HepG2 (cell line): ENCODE results near the gene HARS2. TPM values are rescaled to one million over a fixed set of nuclear protein-coding genes. Genes with fewer than 3 reads are reported as not detected.

Experiments used
- KDM3A ChIP-seq: IDR thresholded peaks from 2 replicates; pipeline ENCODE4 v1.6.1; 2018; ENCODE audit warnings: low read depth, missing compliant biosample characterization
- MAFF ChIP-seq: IDR thresholded peaks from 2 replicates; pipeline ENCODE4 v1.6.1; 2011; ENCODE audit warnings: low read depth, low read length, improper control_type of control experiment
- NAIF1 ChIP-seq: sonication (generic); formaldehyde crosslinking; IDR thresholded peaks from 2 replicates; pipeline ENCODE4 v1.5.0; 2020; ENCODE audit warnings: mild to moderate bottlenecking, missing genetic modification reagents, borderline replicate concordance
- RFX5 ChIP-seq: IDR thresholded peaks from 2 replicates; pipeline ENCODE4 v1.6.1; 2011; ENCODE audit warnings: low read depth, low read length, improper control_type of control experiment
- SIX4 ChIP-seq: sonication (generic); formaldehyde crosslinking; IDR thresholded peaks from 2 replicates; pipeline ENCODE4 v1.4.0; 2020; ENCODE audit warnings: missing genetic modification reagents
- SOX6 ChIP-seq, 2 experiments: fragments of 450-650 bp in 1 of 2; sonication (generic) in 1 of 2; formaldehyde crosslinking in 1 of 2; IDR thresholded peaks; 2 replicates each; pipeline versions ENCODE4 v1.4.0 to v1.6.1; 2017 to 2020; ENCODE audit warnings: antibody characterized with exemption in 1 of 2, mild to moderate bottlenecking in 1 of 2, missing genetic modification reagents in 1 of 2
- TFDP2 ChIP-seq: sonication (generic); formaldehyde crosslinking; IDR thresholded peaks from 2 replicates; pipeline ENCODE4 v1.4.0; 2020; ENCODE audit warnings: missing genetic modification reagents
- USF2 ChIP-seq, 2 experiments: sonication (generic) in 1 of 2; formaldehyde crosslinking in 1 of 2; IDR thresholded peaks; 2 replicates each; pipeline versions ENCODE4 v1.5.1 to v1.6.1; 2011 to 2020; ENCODE audit warnings: borderline replicate concordance in 1 of 2, low read depth in 1 of 2, low read length in 1 of 2, mild to moderate bottlenecking in 1 of 2, missing genetic modification reagents in 1 of 2, moderate library complexity in 1 of 2
- ZBTB34 ChIP-seq: sonication (generic); formaldehyde crosslinking; IDR thresholded peaks from 2 replicates; pipeline ENCODE4 v1.8.0; 2022; ENCODE audit warnings: mild to moderate bottlenecking, missing genetic modification reagents
- ZBTB42 ChIP-seq: sonication (generic); formaldehyde crosslinking; IDR thresholded peaks from 2 replicates; pipeline ENCODE4 v1.5.0; 2020; ENCODE audit warnings: mild to moderate bottlenecking, missing genetic modification reagents
- ZNF547 ChIP-seq: sonication (generic); formaldehyde crosslinking; IDR thresholded peaks from 2 replicates; pipeline ENCODE4 v1.5.1; 2020; ENCODE audit warnings: mild to moderate bottlenecking, missing genetic modification reagents
- ZNF556 ChIP-seq: sonication (generic); formaldehyde crosslinking; IDR thresholded peaks from 2 replicates; pipeline ENCODE4 v1.4.0; 2020; ENCODE audit warnings: mild to moderate bottlenecking, missing genetic modification reagents, borderline replicate concordance
- ZNF670 ChIP-seq: sonication (generic); formaldehyde crosslinking; IDR thresholded peaks from 2 replicates; pipeline ENCODE4 v1.8.0; 2022; ENCODE audit warnings: mild to moderate bottlenecking, missing genetic modification reagents, borderline replicate concordance
- ZNF816 ChIP-seq: sonication (generic); formaldehyde crosslinking; IDR thresholded peaks from 2 replicates; pipeline ENCODE4 v1.8.0; 2022; ENCODE audit warnings: missing genetic modification reagents, mild to moderate bottlenecking, borderline replicate concordance
- polyA plus RNA-seq, 8 experiments: library from polyadenylated mRNA; depleted of rRNA in 3 of 8; stranded (reverse) in 7 of 8; unstranded in 1 of 8; fragments of >200 nt; fragmentation: Illumina TruSeq in 4 of 8; extraction: Trizol in 4 of 8; gene quantifications; 2 replicates each; pipeline versions ENCODE4 v1.2.1 to v1.2.3, GENCODE V29; 2011 to 2016; ENCODE audit warnings: low read depth in 4 of 8, missing spikeins in 1 of 8, mixed read lengths in 1 of 8; ENCODE audit not compliant: insufficient read depth in 1 of 8
- total RNA-seq, 5 experiments: library from RNA; depleted of rRNA; stranded (reverse); fragments of >200 nt; fragmentation: Illumina TruSeq; extraction: Trizol; gene quantifications; 2 replicates each; pipeline ENCODE4 v1.2.3, GENCODE V29; 2016; ENCODE audit warnings: low read depth in 1 of 5
- TF ChIP-seq, protein P1 (sequence below): sonication (generic); formaldehyde crosslinking; IDR thresholded peaks from 2 replicates; pipeline ENCODE4 v1.8.0; 2022; ENCODE audit warnings: mild to moderate bottlenecking, missing genetic modification reagents, moderate library complexity
- TF ChIP-seq, protein P2 (sequence below): sonication (generic); formaldehyde crosslinking; IDR thresholded peaks from 2 replicates; pipeline ENCODE4 v1.5.1; 2020; ENCODE audit warnings: mild to moderate bottlenecking, missing genetic modification reagents, borderline replicate concordance

Gene HARS2
- total and polyA plus RNA-seq, 2 of the 13 experiments (the other 11 are each of a cell fraction or from before 2014, with no cell fraction given) = 17.9 to 25.8 TPM

DNA sequence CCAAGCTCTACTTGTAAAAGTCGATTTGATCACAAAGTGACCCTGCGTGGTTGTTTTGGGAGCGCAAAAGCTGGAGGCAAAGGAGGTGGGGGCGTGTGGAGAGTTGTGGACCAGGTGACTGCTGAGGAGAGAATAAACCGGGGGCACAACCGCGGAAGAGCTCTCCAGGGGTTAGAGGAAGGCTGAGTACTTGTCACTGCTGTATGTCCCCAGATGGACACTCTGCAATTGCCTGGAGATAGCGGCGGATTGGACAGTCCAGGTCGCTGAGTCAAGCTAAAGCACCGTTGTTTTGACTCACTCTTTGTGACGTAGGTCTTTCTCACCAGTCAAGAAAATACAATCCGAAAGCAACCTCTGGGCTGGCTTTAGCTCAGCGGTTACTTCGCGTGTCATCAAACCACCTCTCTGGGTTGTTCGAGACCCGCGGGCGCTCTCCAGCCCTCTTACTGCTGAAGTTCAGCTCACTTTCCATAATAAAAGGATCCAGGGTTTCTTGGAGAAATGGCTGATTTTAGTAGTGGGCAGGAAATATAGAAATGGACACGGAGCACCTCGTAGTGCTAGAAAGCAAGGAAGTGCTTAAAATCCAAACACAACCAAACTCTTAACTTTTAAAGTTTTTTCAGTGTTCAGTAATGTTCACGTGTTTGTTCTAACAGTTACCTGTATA is 34.7 kb downstream of the HARS2 start (continued):
- TF ChIP-seq, protein P1, sequence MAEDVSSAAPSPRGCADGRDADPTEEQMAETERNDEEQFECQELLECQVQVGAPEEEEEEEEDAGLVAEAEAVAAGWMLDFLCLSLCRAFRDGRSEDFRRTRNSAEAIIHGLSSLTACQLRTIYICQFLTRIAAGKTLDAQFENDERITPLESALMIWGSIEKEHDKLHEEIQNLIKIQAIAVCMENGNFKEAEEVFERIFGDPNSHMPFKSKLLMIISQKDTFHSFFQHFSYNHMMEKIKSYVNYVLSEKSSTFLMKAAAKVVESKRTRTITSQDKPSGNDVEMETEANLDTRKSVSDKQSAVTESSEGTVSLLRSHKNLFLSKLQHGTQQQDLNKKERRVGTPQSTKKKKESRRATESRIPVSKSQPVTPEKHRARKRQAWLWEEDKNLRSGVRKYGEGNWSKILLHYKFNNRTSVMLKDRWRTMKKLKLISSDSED (CRISPR knock-in tag) = no peak
- TF ChIP-seq NAIF1 (CRISPR knock-in tag) (peak; percentile 73), MAFF (peak; percentile 69), ZNF816 (CRISPR knock-in tag) (peak; percentile 80; the same call in 1 of the 2 replicates), SOX6 (IDR thresholded peaks at IDR 0.05) (no peak), SOX6 (CRISPR knock-in tag; IDR thresholded peaks at IDR 0.05) (peak; percentile 45; the same call in 1 of the 2 replicates), SIX4 (CRISPR knock-in tag) (no peak), KDM3A (peak; percentile 61), USF2 (IDR thresholded peaks at IDR 0.05; ENCODE audit: low read depth, low read length) (no peak), USF2 (CRISPR knock-in tag; IDR thresholded peaks at IDR 0.05; ENCODE audit: borderline replicate concordance) (no peak), ZNF670 (0 out of 2 replicates have a peak, but pooled peaks have one; percentile 53), TFDP2 (CRISPR knock-in tag) (no peak), ZNF556 (CRISPR knock-in tag) (peak; percentile 74; the same call in 1 of the 2 replicates), ZBTB34 (no peak), RFX5 (peak; percentile 91), ZBTB42 (no peak), ZNF547 (peak; percentile 29; the same call in 1 of the 2 replicates)
- TF ChIP-seq, protein P2, sequence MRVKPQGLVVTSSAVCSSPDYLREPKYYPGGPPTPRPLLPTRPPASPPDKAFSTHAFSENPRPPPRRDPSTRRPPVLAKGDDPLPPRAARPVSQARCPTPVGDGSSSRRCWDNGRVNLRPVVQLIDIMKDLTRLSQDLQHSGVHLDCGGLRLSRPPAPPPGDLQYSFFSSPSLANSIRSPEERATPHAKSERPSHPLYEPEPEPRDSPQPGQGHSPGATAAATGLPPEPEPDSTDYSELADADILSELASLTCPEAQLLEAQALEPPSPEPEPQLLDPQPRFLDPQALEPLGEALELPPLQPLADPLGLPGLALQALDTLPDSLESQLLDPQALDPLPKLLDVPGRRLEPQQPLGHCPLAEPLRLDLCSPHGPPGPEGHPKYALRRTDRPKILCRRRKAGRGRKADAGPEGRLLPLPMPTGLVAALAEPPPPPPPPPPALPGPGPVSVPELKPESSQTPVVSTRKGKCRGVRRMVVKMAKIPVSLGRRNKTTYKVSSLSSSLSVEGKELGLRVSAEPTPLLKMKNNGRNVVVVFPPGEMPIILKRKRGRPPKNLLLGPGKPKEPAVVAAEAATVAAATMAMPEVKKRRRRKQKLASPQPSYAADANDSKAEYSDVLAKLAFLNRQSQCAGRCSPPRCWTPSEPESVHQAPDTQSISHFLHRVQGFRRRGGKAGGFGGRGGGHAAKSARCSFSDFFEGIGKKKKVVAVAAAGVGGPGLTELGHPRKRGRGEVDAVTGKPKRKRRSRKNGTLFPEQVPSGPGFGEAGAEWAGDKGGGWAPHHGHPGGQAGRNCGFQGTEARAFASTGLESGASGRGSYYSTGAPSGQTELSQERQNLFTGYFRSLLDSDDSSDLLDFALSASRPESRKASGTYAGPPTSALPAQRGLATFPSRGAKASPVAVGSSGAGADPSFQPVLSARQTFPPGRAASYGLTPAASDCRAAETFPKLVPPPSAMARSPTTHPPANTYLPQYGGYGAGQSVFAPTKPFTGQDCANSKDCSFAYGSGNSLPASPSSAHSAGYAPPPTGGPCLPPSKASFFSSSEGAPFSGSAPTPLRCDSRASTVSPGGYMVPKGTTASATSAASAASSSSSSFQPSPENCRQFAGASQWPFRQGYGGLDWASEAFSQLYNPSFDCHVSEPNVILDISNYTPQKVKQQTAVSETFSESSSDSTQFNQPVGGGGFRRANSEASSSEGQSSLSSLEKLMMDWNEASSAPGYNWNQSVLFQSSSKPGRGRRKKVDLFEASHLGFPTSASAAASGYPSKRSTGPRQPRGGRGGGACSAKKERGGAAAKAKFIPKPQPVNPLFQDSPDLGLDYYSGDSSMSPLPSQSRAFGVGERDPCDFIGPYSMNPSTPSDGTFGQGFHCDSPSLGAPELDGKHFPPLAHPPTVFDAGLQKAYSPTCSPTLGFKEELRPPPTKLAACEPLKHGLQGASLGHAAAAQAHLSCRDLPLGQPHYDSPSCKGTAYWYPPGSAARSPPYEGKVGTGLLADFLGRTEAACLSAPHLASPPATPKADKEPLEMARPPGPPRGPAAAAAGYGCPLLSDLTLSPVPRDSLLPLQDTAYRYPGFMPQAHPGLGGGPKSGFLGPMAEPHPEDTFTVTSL (CRISPR knock-in tag) = peak; percentile 51; the same call in 1 of the 2 replicates
